Parathyroid adenoma (tissue), 2 donors: ENCODE measurements around the gene CHID1.

Source experiments
- H2AFZ ChIP-seq: fragments of 300-600 bp; sonication (generic); one replicate; pipeline ENCODE4 v1.7.0; 2017; ENCODE audit warnings: antibody characterized with exemption, mild to moderate bottlenecking
- H3K27ac ChIP-seq: fragments of 300-600 bp; sonication (generic); one replicate; pipeline ENCODE4 v1.7.0; 2017
- H3K27me3 ChIP-seq: fragments of 300-600 bp; sonication (generic); one replicate; pipeline ENCODE4 v1.7.0; 2017; ENCODE audit warnings: low read length; ENCODE audit not compliant: control insufficient read depth, insufficient read depth
- H3K36me3 ChIP-seq: fragments of 300-600 bp; sonication (generic); one replicate; pipeline ENCODE4 v1.7.0; 2017; ENCODE audit warnings: low read length; ENCODE audit not compliant: control insufficient read depth, insufficient read depth
- H3K4me1 ChIP-seq: fragments of 300-600 bp; sonication (generic); one replicate; pipeline ENCODE4 v1.7.0; 2017; ENCODE audit warnings: control low read depth
- H3K4me2 ChIP-seq: fragments of 300-600 bp; sonication (generic); one replicate; pipeline ENCODE4 v1.7.0; 2017; ENCODE audit warnings: low read length
- H3K4me3 ChIP-seq: fragments of 300-600 bp; sonication (generic); one replicate; pipeline ENCODE4 v1.7.0; 2017; ENCODE audit warnings: low read depth, low read length
- H3K79me2 ChIP-seq: fragments of 300-600 bp; sonication (generic); one replicate; pipeline ENCODE4 v1.7.0; 2017; ENCODE audit warnings: control low read depth
- H3K9ac ChIP-seq: fragments of 300-600 bp; sonication (generic); one replicate; pipeline ENCODE4 v1.7.0; 2017; ENCODE audit warnings: mild to moderate bottlenecking
- H3K9me3 ChIP-seq: fragments of 300-600 bp; sonication (generic); one replicate; pipeline ENCODE4 v1.7.0; 2017; ENCODE audit warnings: low read length; ENCODE audit not compliant: control insufficient read depth
- TF ChIP-seq, protein P1 (sequence below): fragments of 300-600 bp; sonication (generic); IDR thresholded peaks from one replicate; pipeline ENCODE4 v1.7.0; 2017; ENCODE audit warnings: antibody characterized with exemption, mild to moderate bottlenecking
- donor health status: primary hyperparathyroidism.

Gene CHID1

GRCh38 chr11:924406-925157, 14.0 kb upstream of the CHID1 start:
- H3K9me3 ChIP-seq, result no peaks in the 10 kb centered on the region
- no peaks in the 10 kb centered on the region for H3K27me3 ChIP-seq
- no peak overlapping the region for H3K27ac ChIP-seq
- no peak overlapping the region for H3K9ac ChIP-seq
- no peak overlapping the region for H2AFZ ChIP-seq
- H3K4me2 ChIP-seq, result no peak overlapping the region
- H3K4me1 ChIP-seq, result peaks cover 3% of the 10 kb centered on the region
- H3K79me2 ChIP-seq, result no peaks in the 10 kb centered on the region
- TF ChIP-seq, protein P1, sequence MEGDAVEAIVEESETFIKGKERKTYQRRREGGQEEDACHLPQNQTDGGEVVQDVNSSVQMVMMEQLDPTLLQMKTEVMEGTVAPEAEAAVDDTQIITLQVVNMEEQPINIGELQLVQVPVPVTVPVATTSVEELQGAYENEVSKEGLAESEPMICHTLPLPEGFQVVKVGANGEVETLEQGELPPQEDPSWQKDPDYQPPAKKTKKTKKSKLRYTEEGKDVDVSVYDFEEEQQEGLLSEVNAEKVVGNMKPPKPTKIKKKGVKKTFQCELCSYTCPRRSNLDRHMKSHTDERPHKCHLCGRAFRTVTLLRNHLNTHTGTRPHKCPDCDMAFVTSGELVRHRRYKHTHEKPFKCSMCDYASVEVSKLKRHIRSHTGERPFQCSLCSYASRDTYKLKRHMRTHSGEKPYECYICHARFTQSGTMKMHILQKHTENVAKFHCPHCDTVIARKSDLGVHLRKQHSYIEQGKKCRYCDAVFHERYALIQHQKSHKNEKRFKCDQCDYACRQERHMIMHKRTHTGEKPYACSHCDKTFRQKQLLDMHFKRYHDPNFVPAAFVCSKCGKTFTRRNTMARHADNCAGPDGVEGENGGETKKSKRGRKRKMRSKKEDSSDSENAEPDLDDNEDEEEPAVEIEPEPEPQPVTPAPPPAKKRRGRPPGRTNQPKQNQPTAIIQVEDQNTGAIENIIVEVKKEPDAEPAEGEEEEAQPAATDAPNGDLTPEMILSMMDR, result no peak
- H3K36me3 ChIP-seq, result no peaks in the 10 kb centered on the region
- H3K4me3 ChIP-seq, result no peak overlapping the region

DNA sequence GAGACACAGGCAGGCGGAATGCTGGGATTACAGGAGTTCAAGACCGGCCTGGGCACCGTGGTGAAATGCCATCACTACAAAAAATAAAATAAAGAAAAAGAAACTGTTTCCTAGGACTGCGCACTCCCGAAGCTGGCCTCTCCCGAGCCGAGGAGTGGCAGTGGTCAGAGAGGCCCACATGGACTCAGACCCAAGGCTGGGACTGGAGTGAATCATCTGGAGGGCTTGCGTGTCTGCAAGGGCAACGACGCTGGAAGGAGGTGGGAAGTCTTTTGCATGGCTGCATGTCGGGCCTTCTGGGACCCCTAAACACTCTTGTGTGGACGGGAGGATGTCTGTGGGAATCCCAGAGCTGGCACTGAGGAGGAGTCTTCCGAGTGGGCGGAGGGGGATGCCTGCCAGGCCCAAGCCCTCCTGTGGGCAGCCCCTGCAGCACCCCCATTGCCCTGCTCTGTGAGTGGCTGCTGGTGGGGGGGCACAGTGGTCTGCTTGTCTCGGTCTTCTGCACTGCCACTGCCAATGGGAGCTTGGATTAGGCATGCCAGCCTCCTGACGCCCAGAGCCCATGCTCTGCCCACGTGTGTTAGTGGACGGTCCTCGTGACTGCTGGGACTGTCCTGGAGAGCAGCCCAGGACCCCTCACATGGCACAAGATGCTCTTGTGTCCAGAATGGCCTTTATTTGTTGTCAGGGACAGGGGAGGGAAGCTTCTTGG, 13.2 kb upstream of the CHID1 start:
- Histone ChIP-seq H3K9me3 (no peaks in the 10 kb centered on the region), H3K27ac (no peak overlapping the region), H3K4me3 (no peak overlapping the region), H3K9ac (no peak overlapping the region), H3K27me3 (no peaks in the 10 kb centered on the region), H2AFZ (no peak overlapping the region), H3K4me1 (peaks cover 3% of the 10 kb centered on the region), H3K36me3 (no peaks in the 10 kb centered on the region), H3K4me2 (no peak overlapping the region), H3K79me2 (no peaks in the 10 kb centered on the region)
- TF ChIP-seq, protein P1, result no peak

GRCh38 chr11:921921-922678, 11.5 kb upstream of the CHID1 start:
- Histone ChIP-seq H3K27me3 (no peaks in the 10 kb centered on the region), H3K4me3 (no peak overlapping the region), H3K27ac (no peak overlapping the region), H2AFZ (no peak overlapping the region), H3K9ac (no peak overlapping the region), H3K4me2 (no peak overlapping the region), H3K9me3 (no peaks in the 10 kb centered on the region), H3K79me2 (no peaks in the 10 kb centered on the region), H3K4me1 (no peaks in the 10 kb centered on the region), H3K36me3 (no peaks in the 10 kb centered on the region)
- TF ChIP-seq, protein P1, result no peak

DNA sequence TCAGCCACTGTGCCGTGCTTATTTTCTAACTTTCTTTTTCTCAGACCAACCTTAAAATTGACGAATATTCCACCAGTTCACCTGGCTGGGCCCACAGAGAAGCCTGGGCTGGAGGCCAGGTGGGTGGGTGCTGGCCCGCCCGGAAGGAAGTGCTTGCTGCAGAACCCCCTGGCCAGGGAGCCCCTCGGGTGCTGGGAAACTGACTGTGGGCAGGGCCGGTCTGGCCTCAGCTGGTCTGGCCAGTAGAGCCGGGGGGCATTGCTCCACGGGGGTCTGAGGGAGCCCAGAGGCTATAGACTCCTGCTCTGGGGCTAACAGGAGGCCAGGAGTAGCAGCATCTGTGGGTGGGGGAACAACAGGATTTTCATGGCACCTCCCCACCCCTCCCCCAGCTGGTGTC, 6.8 kb upstream of the CHID1 start:
- H3K36me3 ChIP-seq, result no peaks in the 10 kb centered on the region
- H3K4me3 ChIP-seq, result no peak overlapping the region
- H3K4me2 ChIP-seq, result no peak overlapping the region
- H3K27me3 ChIP-seq, result no peaks in the 10 kb centered on the region
- no peak overlapping the region for H3K9ac ChIP-seq
- H3K9me3 ChIP-seq, result no peaks in the 10 kb centered on the region
- H2AFZ ChIP-seq, result no peak overlapping the region
- H3K27ac ChIP-seq, result no peak overlapping the region
- TF ChIP-seq, protein P1, result no peak
- H3K79me2 ChIP-seq, result no peaks in the 10 kb centered on the region
- no peaks in the 10 kb centered on the region for H3K4me1 ChIP-seq
